Stimulated activated memory B cell treated with anti-CD40 and anti-IgM and Interleukin-4, amounts not matched to agents 10 μg/mL and 1 μg/mL and 100 μg/mL, for 72 hours (primary cell): ENCODE results near the gene ADORA1.
A peak's percentile ranks its signal among the peaks of the same experiment; 100 is the strongest.

ENCODE experiments used
- ATAC-seq: fragments of 150-1000 bp; cut with Tn5 transposase; 2 replicates; pipeline ENCODE4 v1.10.0; 2021
- H3K27ac Mint-ChIP-seq: one replicate; pipeline ENCODE4 v1.8.0; 2022; ENCODE audit warnings: mild to moderate bottlenecking, mixed read lengths
- H3K27me3 Mint-ChIP-seq: one replicate; pipeline ENCODE4 v1.8.0; 2022; ENCODE audit warnings: mixed read lengths
- H3K36me3 Mint-ChIP-seq: one replicate; pipeline ENCODE4 v1.8.0; 2022; ENCODE audit warnings: mixed read lengths
- H3K4me1 Mint-ChIP-seq: one replicate; pipeline ENCODE4 v1.8.0; 2022; ENCODE audit warnings: mixed read lengths
- H3K4me3 Mint-ChIP-seq: one replicate; pipeline ENCODE4 v1.8.0; 2022; ENCODE audit warnings: mild to moderate bottlenecking, moderate library complexity, mixed read lengths
- H3K9me3 Mint-ChIP-seq: one replicate; pipeline ENCODE4 v1.8.0; 2022; ENCODE audit warnings: mixed read lengths

Gene ADORA1

GRCh38 chr1:203103216-203103615, 24.3 kb upstream of the ADORA1 start:
- H3K9me3 Mint-ChIP-seq, result peaks cover 8% of the 10 kb centered on the region
- no peak overlapping the region for H3K4me3 Mint-ChIP-seq
- H3K36me3 Mint-ChIP-seq, result no peaks in the 10 kb centered on the region
- no peak for ATAC-seq
- no peak overlapping the region for H3K27ac Mint-ChIP-seq
- H3K4me1 Mint-ChIP-seq, result no peaks in the 10 kb centered on the region
- peaks cover 60% of the 10 kb centered on the region for H3K27me3 Mint-ChIP-seq

- peaks cover 8% of the 10 kb centered on the region for H3K9me3 Mint-ChIP-seq
- H3K27me3 Mint-ChIP-seq, result peaks cover 67% of the 10 kb centered on the region
- no peak overlapping the region for H3K4me3 Mint-ChIP-seq
Measured at GRCh38 chr1:203103829-203104495, 23.6 kb upstream of the ADORA1 start.

GRCh38 chr1:203104789-203105390, 22.6 kb upstream of the ADORA1 start:
- peaks cover 72% of the 10 kb centered on the region for H3K27me3 Mint-ChIP-seq
- ATAC-seq, result no peak
- peaks cover 8% of the 10 kb centered on the region for H3K9me3 Mint-ChIP-seq
- no peak overlapping the region for H3K27ac Mint-ChIP-seq
- no peaks in the 10 kb centered on the region for H3K36me3 Mint-ChIP-seq
- H3K4me3 Mint-ChIP-seq, result no peak overlapping the region
- H3K4me1 Mint-ChIP-seq, result no peaks in the 10 kb centered on the region

More at GRCh38 chr1:203103829-203104495, 23.6 kb upstream of the ADORA1 start:
- no peak for ATAC-seq
- Mint-ChIP-seq H3K36me3 (no peaks in the 10 kb centered on the region), H3K27ac (no peak overlapping the region), H3K4me1 (no peaks in the 10 kb centered on the region)

- H3K27me3 Mint-ChIP-seq, result peaks cover 43% of the 10 kb centered on the region
- H3K27ac Mint-ChIP-seq, result no peak overlapping the region
- H3K9me3 Mint-ChIP-seq, result no peaks in the 10 kb centered on the region
- ATAC-seq, result no peak
- H3K4me3 Mint-ChIP-seq, result no peak overlapping the region
- no peaks in the 10 kb centered on the region for H3K4me1 Mint-ChIP-seq
- H3K36me3 Mint-ChIP-seq, result no peaks in the 10 kb centered on the region
Measured at GRCh38 chr1:203112475-203112874, 15.1 kb upstream of the ADORA1 start.

GRCh38 chr1:203113308-203113707, 14.2 kb upstream of the ADORA1 start:
- H3K4me1 Mint-ChIP-seq, result no peaks in the 10 kb centered on the region
- no peak overlapping the region for H3K27ac Mint-ChIP-seq
- H3K36me3 Mint-ChIP-seq, result no peaks in the 10 kb centered on the region
- peaks cover 43% of the 10 kb centered on the region for H3K27me3 Mint-ChIP-seq
- ATAC-seq, result no peak
- no peak overlapping the region for H3K4me3 Mint-ChIP-seq
- H3K9me3 Mint-ChIP-seq, result no peaks in the 10 kb centered on the region

- Mint-ChIP-seq H3K27me3 (peaks cover 36% of the 10 kb centered on the region), H3K36me3 (no peaks in the 10 kb centered on the region), H3K4me3 (no peak overlapping the region), H3K27ac (no peak overlapping the region), H3K9me3 (no peaks in the 10 kb centered on the region), H3K4me1 (no peaks in the 10 kb centered on the region)
- no peak for ATAC-seq
Measured at GRCh38 chr1:203114202-203114601, 13.3 kb upstream of the ADORA1 start.

- peaks cover 45% of the 10 kb centered on the region for H3K27me3 Mint-ChIP-seq
- no peak overlapping the region for H3K27ac Mint-ChIP-seq
- no peaks in the 10 kb centered on the region for H3K9me3 Mint-ChIP-seq
- H3K36me3 Mint-ChIP-seq, result no peaks in the 10 kb centered on the region
- H3K4me3 Mint-ChIP-seq, result no peak overlapping the region
- no peak for ATAC-seq
- no peaks in the 10 kb centered on the region for H3K4me1 Mint-ChIP-seq
Measured at GRCh38 chr1:203116091-203116820, 11.3 kb upstream of the ADORA1 start.

- peak; percentile 61 for ATAC-seq
- Mint-ChIP-seq H3K4me3 (no peak overlapping the region), H3K27ac (no peak overlapping the region), H3K9me3 (no peaks in the 10 kb centered on the region), H3K27me3 (peaks cover 60% of the 10 kb centered on the region), H3K36me3 (no peaks in the 10 kb centered on the region), H3K4me1 (no peaks in the 10 kb centered on the region)
Measured at GRCh38 chr1:203117611-203118575, 9.6 kb upstream of the ADORA1 start.

GRCh38 chr1:203120325-203121153, 7.0 kb upstream of the ADORA1 start:
- ATAC-seq, result peak; percentile 29
- no peak overlapping the region for H3K4me3 Mint-ChIP-seq

GRCh38 chr1:203121186-203122015, 6.1 kb upstream of the ADORA1 start:
- ATAC-seq, result no peak
- Mint-ChIP-seq H3K27ac (no peak overlapping the region), H3K4me1 (no peaks in the 10 kb centered on the region), H3K4me3 (no peak overlapping the region), H3K9me3 (no peaks in the 10 kb centered on the region), H3K27me3 (peaks cover 83% of the 10 kb centered on the region), H3K36me3 (no peaks in the 10 kb centered on the region)

More at GRCh38 chr1:203120325-203121153, 7.0 kb upstream of the ADORA1 start:
- Mint-ChIP-seq H3K27ac (no peak overlapping the region), H3K36me3 (no peaks in the 10 kb centered on the region), H3K4me1 (no peaks in the 10 kb centered on the region), H3K27me3 (peaks cover 82% of the 10 kb centered on the region), H3K9me3 (no peaks in the 10 kb centered on the region)

- Mint-ChIP-seq H3K4me1 (peaks cover 6% of the 10 kb centered on the region), H3K27ac (no peak overlapping the region)
- ATAC-seq, result no peak
Measured at GRCh38 chr1:203122159-203122558, 5.4 kb upstream of the ADORA1 start.

GRCh38 chr1:203124011-203124410, 3.5 kb upstream of the ADORA1 start:
- Mint-ChIP-seq H3K4me1 (peaks cover 17% of the 10 kb centered on the region), H3K27me3 (peaks cover 88% of the 10 kb centered on the region), H3K9me3 (no peaks in the 10 kb centered on the region), H3K4me3 (no peak overlapping the region), H3K36me3 (no peaks in the 10 kb centered on the region), H3K27ac (no peak overlapping the region)
- ATAC-seq, result no peak

More at GRCh38 chr1:203122159-203122558, 5.4 kb upstream of the ADORA1 start:
- peaks cover 83% of the 10 kb centered on the region for H3K27me3 Mint-ChIP-seq
- no peaks in the 10 kb centered on the region for H3K9me3 Mint-ChIP-seq
- H3K36me3 Mint-ChIP-seq, result no peaks in the 10 kb centered on the region
- no peak overlapping the region for H3K4me3 Mint-ChIP-seq

GRCh38 chr1:203124546-203125317, 2.8 kb upstream of the ADORA1 start:
- Mint-ChIP-seq H3K27me3 (peaks cover 94% of the 10 kb centered on the region), H3K27ac (no peak overlapping the region), H3K36me3 (no peaks in the 10 kb centered on the region), H3K4me1 (peaks cover 17% of the 10 kb centered on the region), H3K9me3 (no peaks in the 10 kb centered on the region), H3K4me3 (no peak overlapping the region)
- ATAC-seq, result no peak
